PC-9 (cell line): Measurements from ENCODE around the gene SCARF2. TPM values are rescaled to one million over a fixed set of nuclear protein-coding genes. Genes with fewer than 3 reads are reported as not detected.

ENCODE experiments used
- BruUV-seq: library from RNA; stranded (reverse); fragments of 400-500 nt; replicated peaks from 2 replicates; lab custom pipeline; 2021; lab: Mats Ljungman, UMichigan
- CTCF ChIA-PET: fragments of 300-600 bp; sonication (Branson Sonifier 250); formaldehyde crosslinking; loops from one replicate; lab custom pipeline; 2022; ENCODE audit warnings: antibody characterized with exemption; lab: Charles Lee
- POLR2A ChIA-PET: fragments of 300-600 bp; sonication (Branson Sonifier 250); formaldehyde crosslinking; loops from one replicate; lab custom pipeline; 2022; ENCODE audit warnings: antibody characterized with exemption; ENCODE audit not compliant: unreplicated experiment; lab: Charles Lee
- DNase-seq, 2 experiments: peaks; one replicate each; pipeline versions ENCODE4 v3.0.0 to v3.0.0-alpha.2; 2015 to 2022; ENCODE audit warnings: mixed read lengths in 1 of 2
- H2AFZ ChIP-seq: fragments of 200-600 bp; sonication (generic); 2 replicates; pipeline ENCODE4 v1.8.1; 2017; ENCODE audit warnings: antibody characterized with exemption
- H3F3A ChIP-seq: fragments of 200-600 bp; sonication (generic); 2 replicates; pipeline ENCODE4 v1.8.1; 2017; ENCODE audit warnings: antibody characterized with exemption, mild to moderate bottlenecking, low read depth; ENCODE audit not compliant: insufficient read depth
- H3K27ac ChIP-seq: fragments of 200-600 bp; sonication (generic); 2 replicates; pipeline ENCODE4 v1.6.1; 2016; ENCODE audit warnings: mixed run types
- H3K27me3 ChIP-seq: fragments of 200-600 bp; sonication (generic); 2 replicates; pipeline ENCODE4 v1.6.1; 2016; ENCODE audit warnings: low read depth, mixed run types; ENCODE audit not compliant: insufficient read depth
- H3K36me3 ChIP-seq: fragments of 200-600 bp; sonication (generic); 2 replicates; pipeline ENCODE4 v1.6.1; 2016; ENCODE audit warnings: low read depth, mixed run types
- H3K4me1 ChIP-seq: fragments of 200-600 bp; sonication (generic); replicated peaks from 2 replicates; pipeline ENCODE4 v1.6.1; 2016; ENCODE audit warnings: mixed run types; ENCODE audit not compliant: insufficient read depth
- H3K4me2 ChIP-seq: fragments of 200-600 bp; sonication (generic); 2 replicates; pipeline ENCODE4 v1.6.1; 2017; ENCODE audit warnings: mixed run types
- H3K4me3 ChIP-seq: fragments of 200-600 bp; sonication (generic); 2 replicates; pipeline ENCODE4 v1.6.1; 2016; ENCODE audit warnings: mixed run types
- H3K79me2 ChIP-seq: fragments of 200-600 bp; sonication (generic); 2 replicates; pipeline ENCODE4 v1.6.1; 2017; ENCODE audit warnings: low read depth, mixed run types
- H3K9me2 ChIP-seq: fragments of 200-600 bp; sonication (generic); 2 replicates; pipeline ENCODE4 v1.8.1; 2017; ENCODE audit warnings: mild to moderate bottlenecking; ENCODE audit not compliant: insufficient read depth
- H3K9me3 ChIP-seq: fragments of 200-600 bp; sonication (generic); 2 replicates; pipeline ENCODE4 v1.8.1; 2016; ENCODE audit warnings: low read depth; ENCODE audit not compliant: insufficient read depth
- H4K20me1 ChIP-seq: fragments of 200-600 bp; sonication (generic); 2 replicates; pipeline ENCODE4 v1.8.1; 2017; ENCODE audit not compliant: insufficient read depth
- EZH2 ChIP-seq: fragments of 200-600 bp; sonication (generic); IDR thresholded peaks from 2 replicates; pipeline ENCODE4 v1.8.0; 2017; ENCODE audit warnings: antibody characterized with exemption, low read depth
- intact Hi-C: fragments of 100-400 bp; cut with micrococcal nuclease; formaldehyde crosslinking; loops from one replicate; pipeline ENCODE4 v1.10.0; 2022; ENCODE audit not compliant: unreplicated experiment
- total RNA-seq: library from RNA; stranded (reverse); gene quantifications from 2 replicates; pipeline ENCODE4 v1.2.3, GENCODE V29; 2021
- TF ChIP-seq, protein P1 (sequence below): fragments of 200-600 bp; sonication (generic); conservative IDR thresholded peaks from 2 replicates; pipeline ENCODE4 v1.6.1; 2017; ENCODE audit warnings: mixed run types, antibody characterized with exemption, mild to moderate bottlenecking, moderate library complexity

The SCARF2 gene
- total RNA-seq, 1 experiment from 2014 or later, result 0.52 TPM

DNA sequence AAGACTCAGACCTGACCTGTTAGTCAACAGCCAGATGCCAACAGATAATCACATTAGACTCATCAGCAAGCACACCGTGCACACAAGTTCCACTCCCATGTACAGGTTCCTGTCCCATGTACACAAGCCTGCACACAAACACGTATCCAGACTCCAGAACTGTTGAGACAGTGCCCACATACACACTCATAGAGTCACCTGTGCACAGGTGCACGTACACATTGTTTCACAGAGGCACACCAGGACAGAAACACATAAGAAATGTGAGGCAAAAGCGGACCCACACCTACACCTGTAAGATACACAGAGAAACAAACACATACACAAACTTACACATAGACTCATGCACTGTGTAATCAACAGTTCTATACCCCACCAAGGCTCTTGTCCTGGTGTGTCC is 46.4 kb downstream of the SCARF2 start:
- H3K79me2 ChIP-seq, result no peaks in the 10 kb centered on the region
- H3K4me1 ChIP-seq, result no peaks in the 10 kb centered on the region
- H3K36me3 ChIP-seq, result no peaks in the 10 kb centered on the region
- H3K9me3 ChIP-seq, result no peaks in the 10 kb centered on the region
- H3K4me2 ChIP-seq, result no peak overlapping the region
- CTCF ChIA-PET, result no interaction called here
- TF ChIP-seq EZH2, result no peak
- TF ChIP-seq, protein P1, sequence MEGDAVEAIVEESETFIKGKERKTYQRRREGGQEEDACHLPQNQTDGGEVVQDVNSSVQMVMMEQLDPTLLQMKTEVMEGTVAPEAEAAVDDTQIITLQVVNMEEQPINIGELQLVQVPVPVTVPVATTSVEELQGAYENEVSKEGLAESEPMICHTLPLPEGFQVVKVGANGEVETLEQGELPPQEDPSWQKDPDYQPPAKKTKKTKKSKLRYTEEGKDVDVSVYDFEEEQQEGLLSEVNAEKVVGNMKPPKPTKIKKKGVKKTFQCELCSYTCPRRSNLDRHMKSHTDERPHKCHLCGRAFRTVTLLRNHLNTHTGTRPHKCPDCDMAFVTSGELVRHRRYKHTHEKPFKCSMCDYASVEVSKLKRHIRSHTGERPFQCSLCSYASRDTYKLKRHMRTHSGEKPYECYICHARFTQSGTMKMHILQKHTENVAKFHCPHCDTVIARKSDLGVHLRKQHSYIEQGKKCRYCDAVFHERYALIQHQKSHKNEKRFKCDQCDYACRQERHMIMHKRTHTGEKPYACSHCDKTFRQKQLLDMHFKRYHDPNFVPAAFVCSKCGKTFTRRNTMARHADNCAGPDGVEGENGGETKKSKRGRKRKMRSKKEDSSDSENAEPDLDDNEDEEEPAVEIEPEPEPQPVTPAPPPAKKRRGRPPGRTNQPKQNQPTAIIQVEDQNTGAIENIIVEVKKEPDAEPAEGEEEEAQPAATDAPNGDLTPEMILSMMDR, result no peak
- H3K27ac ChIP-seq, result no peak overlapping the region
- no peaks in the 10 kb centered on the region for H3F3A ChIP-seq
- BruUV-seq, result no TSS peak
- H3K27me3 ChIP-seq, result no peaks in the 10 kb centered on the region
- no peak overlapping the region for H2AFZ ChIP-seq
- H3K4me3 ChIP-seq, result no peak overlapping the region
- DNase-seq, result no peak
- no peaks in the 10 kb centered on the region for H4K20me1 ChIP-seq
- POLR2A ChIA-PET, result no interaction called here
- H3K9me2 ChIP-seq, result no peaks in the 10 kb centered on the region
- intact Hi-C loops, result no loop called here

DNA sequence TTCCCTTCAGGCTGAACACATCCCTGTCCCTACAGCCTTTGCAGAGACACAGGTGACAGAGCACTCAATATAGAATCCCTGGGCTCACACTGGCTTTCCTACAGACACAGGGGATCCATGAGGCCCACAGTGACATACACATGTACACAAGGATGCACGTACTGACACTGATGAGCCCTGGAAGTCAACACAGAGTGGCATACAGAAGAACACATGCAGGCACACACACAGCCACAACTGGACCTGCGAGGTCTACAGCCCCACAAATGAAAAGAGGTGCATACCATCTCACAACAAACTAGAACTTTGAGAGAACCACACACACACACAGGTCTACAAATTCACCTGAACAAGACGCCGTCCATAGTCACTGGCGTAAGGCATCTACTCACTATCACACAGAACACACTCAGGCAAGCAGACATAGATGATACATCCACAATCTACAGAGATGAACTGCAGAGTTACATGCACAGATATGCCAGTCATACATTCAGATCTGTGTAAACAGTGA is 47.2 kb downstream of the SCARF2 start:
- intact Hi-C loops, result no loop called here
- Histone ChIP-seq H2AFZ (no peak overlapping the region), H3K4me1 (no peaks in the 10 kb centered on the region), H4K20me1 (no peaks in the 10 kb centered on the region), H3K9me2 (no peaks in the 10 kb centered on the region), H3F3A (no peaks in the 10 kb centered on the region), H3K9me3 (no peaks in the 10 kb centered on the region), H3K36me3 (no peaks in the 10 kb centered on the region), H3K27ac (no peak overlapping the region), H3K79me2 (no peaks in the 10 kb centered on the region), H3K4me2 (no peak overlapping the region), H3K4me3 (no peak overlapping the region), H3K27me3 (no peaks in the 10 kb centered on the region)
- no peak for DNase-seq
- POLR2A ChIA-PET, result no interaction called here
- BruUV-seq, result no TSS peak
- TF ChIP-seq EZH2, result no peak
- TF ChIP-seq, protein P1, result no peak
- CTCF ChIA-PET, result no interaction called here

DNA sequence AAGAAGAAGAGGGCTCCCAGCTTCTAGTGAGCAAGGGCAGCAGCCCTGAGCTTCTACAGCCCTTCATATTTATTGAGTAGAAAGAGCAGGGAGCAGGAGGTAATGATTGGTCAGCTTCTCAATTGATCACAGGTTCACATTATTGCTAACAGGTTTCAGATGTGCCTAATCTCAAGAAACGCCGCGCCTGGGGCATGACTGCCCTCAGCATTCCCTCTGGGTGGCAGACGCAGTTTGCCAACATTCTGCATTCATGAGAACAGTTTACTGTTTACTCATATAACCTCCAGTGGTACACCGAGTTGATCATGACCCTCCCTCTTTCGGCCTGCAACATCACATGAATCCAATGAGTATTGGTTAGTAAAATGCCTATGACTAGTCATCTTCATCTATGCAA is 48.3 kb downstream of the SCARF2 start:
- Histone ChIP-seq H3K4me2 (no peak overlapping the region), H3F3A (no peaks in the 10 kb centered on the region), H3K36me3 (no peaks in the 10 kb centered on the region), H3K4me3 (no peak overlapping the region), H3K27ac (no peak overlapping the region), H3K9me3 (no peaks in the 10 kb centered on the region), H3K4me1 (no peaks in the 10 kb centered on the region), H3K79me2 (no peaks in the 10 kb centered on the region), H4K20me1 (no peaks in the 10 kb centered on the region), H2AFZ (no peak overlapping the region), H3K27me3 (peaks cover 2% of the 10 kb centered on the region; the same call in 1 of the 2 replicates), H3K9me2 (no peaks in the 10 kb centered on the region)
- ChIA-PET CTCF (no interaction called here), POLR2A (no interaction called here)
- TF ChIP-seq EZH2, result no peak
- TF ChIP-seq, protein P1, result no peak
- intact Hi-C loops, result no loop called here
- DNase-seq, result no peak
- no TSS peak for BruUV-seq
